ENCODE data around the gene MICAL3.

MICAL3 gene

DNA sequence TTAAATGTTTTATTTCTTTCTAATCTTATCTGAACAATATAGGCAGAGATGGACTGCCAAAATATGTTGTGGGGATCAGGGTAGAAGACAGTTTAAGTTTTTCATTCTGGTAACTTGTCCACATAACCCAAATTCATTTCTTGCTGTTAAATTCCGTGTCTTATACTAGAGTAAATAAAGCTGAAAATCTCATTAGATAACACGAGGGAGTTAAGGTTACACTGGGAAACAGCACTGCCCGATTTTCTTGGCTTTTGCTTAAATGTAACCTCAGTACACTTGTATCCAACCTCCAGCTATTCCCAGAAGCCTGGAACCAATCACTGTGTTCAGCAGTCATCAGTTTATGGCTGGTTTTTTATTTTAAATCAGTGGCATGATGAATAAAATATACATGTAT, 48.2 kb downstream of the MICAL3 start:
- H3K4me3 ChIP-seq = no peak overlapping the region
- no peaks in the 10 kb centered on the region for H3K27me3 ChIP-seq
- H4K20me1 ChIP-seq = peaks cover 99% of the 10 kb centered on the region
- peaks cover 54% of the 10 kb centered on the region for H3K4me1 ChIP-seq
- H3K27ac ChIP-seq = no peak overlapping the region
- H3K9me3 ChIP-seq = no peaks in the 10 kb centered on the region
- H3K36me3 ChIP-seq = peaks cover 17% of the 10 kb centered on the region
- no peak for TF ChIP-seq Cebpa-rat (IDR thresholded peaks at IDR 0.05)
- H3K4me2 ChIP-seq = no peak overlapping the region
- no peak overlapping the region for H3K9ac ChIP-seq

DNA sequence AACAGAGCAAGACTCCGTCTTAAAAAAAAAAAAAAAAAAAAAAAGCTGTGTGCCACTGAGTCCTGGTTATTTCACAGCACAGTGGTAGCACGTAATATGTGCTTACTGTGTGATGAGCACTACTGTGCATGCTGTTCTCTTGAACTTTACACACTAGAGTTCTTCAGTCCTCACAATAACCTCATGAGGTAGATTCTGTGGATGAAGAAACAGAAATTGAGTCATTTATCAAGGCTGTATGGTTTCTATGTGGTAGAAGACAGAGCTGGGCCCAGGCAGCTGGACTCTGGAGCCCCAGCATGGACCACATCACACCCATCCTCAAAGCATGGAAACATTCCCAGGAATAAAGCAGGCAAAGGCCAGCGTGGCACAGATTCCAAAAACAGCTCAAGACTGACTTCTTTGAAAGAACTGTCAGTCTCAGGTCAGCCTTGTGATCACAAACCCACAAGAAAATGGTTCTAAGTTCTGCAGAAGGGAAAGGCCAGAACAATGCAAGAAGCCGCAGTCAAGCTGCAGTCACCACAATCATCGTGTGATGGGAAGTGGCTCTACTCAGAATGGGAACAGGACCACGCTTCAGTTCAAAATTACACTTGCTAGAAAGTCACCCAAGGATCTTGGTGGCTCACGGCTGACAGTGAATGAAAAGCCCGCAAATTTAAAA, 49.5 kb downstream of the MICAL3 start:
- Histone ChIP-seq H3K9me3 (no peaks in the 10 kb centered on the region), H3K9ac (no peak overlapping the region), H3K27ac (no peak overlapping the region), H4K20me1 (peaks cover 99% of the 10 kb centered on the region), H3K4me1 (peaks cover 55% of the 10 kb centered on the region), H3K4me2 (peak overlapping the region; percentile 51), H3K36me3 (peaks cover 17% of the 10 kb centered on the region), H3K4me3 (no peak overlapping the region), H3K27me3 (no peaks in the 10 kb centered on the region)
- TF ChIP-seq Cebpa-rat (IDR thresholded peaks at IDR 0.05) = no peak

DNA sequence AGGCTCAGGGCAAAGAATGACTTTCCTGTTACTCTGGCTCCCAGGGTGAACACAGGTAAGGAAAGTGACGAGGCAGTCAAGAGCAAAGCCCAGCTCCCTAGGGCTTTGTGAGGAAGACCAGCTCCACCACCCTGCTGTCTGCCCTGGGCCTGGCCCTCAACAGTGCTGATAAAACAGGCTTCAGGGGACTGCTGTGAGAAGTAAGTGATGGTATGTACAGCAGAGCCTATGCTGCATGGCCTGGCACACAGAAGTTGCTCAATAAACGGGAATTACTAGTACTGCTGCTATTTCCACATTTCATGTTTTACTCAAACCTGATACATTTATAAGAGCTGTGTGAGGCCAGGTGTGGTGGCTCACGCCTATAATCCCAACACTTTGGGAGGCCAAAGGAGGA, 50.3 kb downstream of the MICAL3 start:
- Histone ChIP-seq H3K4me2 (peak overlapping the region; percentile 51), H4K20me1 (peaks cover 99% of the 10 kb centered on the region), H3K4me1 (peaks cover 55% of the 10 kb centered on the region)

DNA sequence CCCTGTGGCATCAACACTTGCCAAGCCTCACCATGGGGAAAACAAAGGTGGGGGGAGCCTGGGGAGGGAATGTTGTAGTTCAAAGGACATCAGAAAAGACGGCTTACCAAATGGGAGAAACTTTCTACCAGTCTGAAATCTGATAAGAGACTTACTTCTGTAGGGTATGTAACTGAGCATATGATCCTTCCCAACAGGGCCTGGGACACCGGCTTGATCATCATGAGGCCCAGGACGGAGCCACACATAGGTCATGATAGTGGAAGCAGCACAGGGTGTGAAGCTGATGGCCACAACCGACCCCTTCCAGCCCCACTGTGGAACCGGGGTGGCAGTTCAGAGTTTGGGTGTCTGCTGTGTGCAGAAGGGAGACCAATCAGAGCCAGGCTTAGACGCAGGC, 51.1 kb downstream of the MICAL3 start:
- H3K9ac ChIP-seq = no peak overlapping the region
- H3K4me3 ChIP-seq = no peak overlapping the region
- peaks cover 17% of the 10 kb centered on the region for H3K36me3 ChIP-seq
- no peaks in the 10 kb centered on the region for H3K27me3 ChIP-seq
- H3K27ac ChIP-seq = no peak overlapping the region
- no peak for TF ChIP-seq Cebpa-rat (IDR thresholded peaks at IDR 0.05)
- no peak overlapping the region for H3K4me2 ChIP-seq
- H3K4me1 ChIP-seq = peaks cover 53% of the 10 kb centered on the region
- H3K9me3 ChIP-seq = no peaks in the 10 kb centered on the region
- H4K20me1 ChIP-seq = peaks cover 97% of the 10 kb centered on the region

More for the DNA sequence above, 50.3 kb downstream of the MICAL3 start:
- no peak overlapping the region for H3K9ac ChIP-seq
- no peaks in the 10 kb centered on the region for H3K9me3 ChIP-seq
- TF ChIP-seq Cebpa-rat (IDR thresholded peaks at IDR 0.05) = no peak
- no peaks in the 10 kb centered on the region for H3K27me3 ChIP-seq
- H3K4me3 ChIP-seq = no peak overlapping the region
- H3K27ac ChIP-seq = no peak overlapping the region
- H3K36me3 ChIP-seq = peaks cover 17% of the 10 kb centered on the region

DNA sequence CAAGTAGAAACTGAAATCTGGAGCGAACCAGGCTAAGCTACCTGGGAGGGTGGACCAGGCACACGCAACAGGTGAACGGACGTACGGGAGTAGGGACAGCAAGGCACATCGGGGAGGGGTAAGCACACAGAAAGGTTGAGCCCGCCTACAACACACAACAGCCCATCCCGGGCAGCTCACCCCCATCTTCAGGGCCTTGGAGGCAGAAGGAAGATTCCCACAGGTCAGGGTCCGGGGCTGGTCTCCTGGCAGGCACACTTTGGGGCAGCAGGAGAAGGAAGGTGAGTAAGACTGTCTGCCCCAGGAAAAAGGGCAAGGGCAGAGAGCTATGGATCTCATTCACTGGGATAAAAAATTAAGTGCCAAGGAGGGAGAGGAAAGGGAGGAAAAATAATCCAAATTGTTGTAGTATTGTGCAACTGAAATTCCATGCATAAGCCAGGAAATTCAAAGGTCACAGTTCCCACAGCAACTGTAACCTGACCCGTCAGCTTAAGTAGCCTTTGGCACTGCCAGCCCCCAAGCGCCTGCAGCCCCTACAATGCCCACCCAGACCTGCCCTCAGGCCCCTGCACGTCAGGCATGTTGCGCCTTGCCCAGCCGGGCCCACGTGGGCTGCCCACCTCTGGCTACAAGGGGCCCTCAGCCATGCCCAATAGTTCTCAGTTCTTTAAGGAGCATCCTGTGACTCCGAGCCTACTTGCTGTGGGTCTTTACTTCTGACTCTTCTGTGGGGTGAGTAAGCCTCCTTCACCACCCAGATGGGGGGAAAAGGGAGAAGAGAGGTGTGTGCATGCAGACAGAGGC, 51.8 kb downstream of the MICAL3 start:
- Histone ChIP-seq H3K27ac (no peak overlapping the region), H3K9ac (no peak overlapping the region), H3K4me2 (no peak overlapping the region), H3K27me3 (no peaks in the 10 kb centered on the region), H3K36me3 (peaks cover 17% of the 10 kb centered on the region), H3K4me3 (no peak overlapping the region), H4K20me1 (peaks cover 96% of the 10 kb centered on the region), H3K9me3 (no peaks in the 10 kb centered on the region), H3K4me1 (peaks cover 53% of the 10 kb centered on the region)
- no peak for TF ChIP-seq Cebpa-rat (IDR thresholded peaks at IDR 0.05)

DNA sequence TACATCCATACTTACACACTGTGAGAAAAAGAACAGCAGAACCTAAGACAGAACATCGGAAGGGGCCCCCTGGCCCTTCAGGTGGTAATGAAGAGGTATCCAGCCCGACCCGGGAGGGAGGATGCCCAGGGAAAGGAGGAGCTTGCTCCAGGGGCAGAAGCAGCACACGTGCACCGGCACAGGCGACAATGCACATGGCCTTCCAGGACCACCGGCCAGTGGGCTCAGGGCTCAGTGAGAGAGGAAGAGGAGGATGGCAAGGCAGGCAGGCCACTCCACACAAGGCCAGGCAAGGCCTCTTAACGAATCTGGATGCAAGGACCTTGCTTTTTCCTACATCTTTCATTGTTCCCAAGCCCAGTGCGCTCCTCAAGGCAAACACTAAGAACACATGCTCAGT, 52.6 kb downstream of the MICAL3 start:
- Histone ChIP-seq H3K36me3 (peaks cover 17% of the 10 kb centered on the region), H3K4me3 (no peak overlapping the region), H3K9me3 (no peaks in the 10 kb centered on the region), H3K4me1 (peaks cover 62% of the 10 kb centered on the region), H4K20me1 (peaks cover 96% of the 10 kb centered on the region), H3K4me2 (peak overlapping the region; percentile 67), H3K27me3 (no peaks in the 10 kb centered on the region), H3K27ac (no peak overlapping the region), H3K9ac (no peak overlapping the region)
- TF ChIP-seq Cebpa-rat (IDR thresholded peaks at IDR 0.05) = no peak

DNA sequence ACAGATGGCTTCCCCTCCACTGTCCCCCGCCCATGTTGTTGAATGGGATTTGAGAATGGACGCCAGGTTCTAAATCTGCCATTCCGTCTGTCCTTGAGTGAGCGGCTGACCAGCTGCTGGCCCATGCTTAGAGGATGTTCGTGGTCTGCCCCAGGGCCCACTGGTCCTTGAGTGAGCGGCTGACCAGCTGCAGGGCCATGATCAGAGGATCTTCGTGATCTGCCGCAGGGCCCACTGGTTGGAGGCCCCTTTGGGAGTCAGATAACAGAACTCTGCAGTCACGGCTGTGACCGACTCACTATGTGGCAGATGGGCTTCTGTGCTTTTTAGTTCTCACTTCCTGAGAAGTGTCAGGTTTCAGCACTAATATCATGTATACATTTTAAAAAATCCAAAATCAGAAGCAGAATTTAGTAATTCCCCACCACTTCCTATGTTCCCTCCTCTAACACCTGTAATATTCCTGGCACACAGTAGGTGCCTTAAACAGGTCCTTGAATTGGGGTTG, 54.1 kb downstream of the MICAL3 start:
- TF ChIP-seq Cebpa-rat (IDR thresholded peaks at IDR 0.05) = no peak
- Histone ChIP-seq H3K4me1 (peaks cover 70% of the 10 kb centered on the region), H3K27me3 (no peaks in the 10 kb centered on the region), H3K27ac (peak overlapping the region; percentile 39; the same call in 1 of the 2 replicates), H3K4me2 (peak overlapping the region; percentile 67), H3K4me3 (no peak overlapping the region), H3K9me3 (no peaks in the 10 kb centered on the region), H3K9ac (0 out of 2 replicates have a peak overlapping the region, but pooled peaks have one; percentile 12), H4K20me1 (peaks cover 96% of the 10 kb centered on the region), H3K36me3 (peaks cover 17% of the 10 kb centered on the region)

DNA sequence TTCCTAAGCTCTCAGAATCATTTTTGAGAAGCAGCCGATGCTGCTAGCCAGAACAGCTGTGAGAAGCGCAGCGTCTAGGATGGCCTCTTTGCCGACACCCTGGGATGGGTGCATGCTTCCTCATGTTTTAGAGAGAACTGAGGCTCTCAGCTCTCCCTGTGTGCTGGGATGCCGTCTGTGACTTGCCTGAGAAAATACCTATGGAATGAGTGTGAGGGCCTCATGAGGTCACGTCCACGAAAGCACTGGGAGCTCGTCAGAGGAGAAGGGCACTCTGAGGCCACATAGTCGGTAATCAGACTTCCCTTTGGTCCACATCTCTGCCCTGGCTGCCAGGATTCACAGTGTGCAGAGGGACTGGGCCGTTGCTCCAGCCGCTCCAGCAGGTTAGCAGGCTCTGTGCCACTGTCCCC, 54.7 kb downstream of the MICAL3 start:
- peak overlapping the region; percentile 67 for H3K4me2 ChIP-seq
- H3K9ac ChIP-seq = 0 out of 2 replicates have a peak overlapping the region, but pooled peaks have one; percentile 12

DNA sequence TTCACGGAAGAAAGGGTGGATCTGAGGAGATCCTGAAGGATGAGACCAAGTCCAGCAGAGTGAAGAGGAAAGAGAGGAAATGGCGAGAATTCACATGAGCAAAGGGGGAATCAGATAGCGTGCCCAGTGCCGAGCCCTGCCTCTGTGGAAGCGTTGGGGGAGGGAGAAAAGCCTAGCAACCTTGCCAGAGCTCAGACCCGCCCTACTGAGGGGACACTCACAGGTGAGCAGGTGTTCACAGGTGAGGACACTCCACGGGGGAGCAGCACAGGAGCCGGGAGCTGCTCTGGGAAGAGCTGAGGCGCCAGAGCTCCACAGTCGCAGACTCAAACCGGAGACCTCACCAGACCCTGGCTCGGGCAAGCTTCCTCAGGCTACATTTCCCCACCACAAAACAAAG, 56.2 kb downstream of the MICAL3 start:
- peaks cover 96% of the 10 kb centered on the region for H4K20me1 ChIP-seq
- peaks cover 74% of the 10 kb centered on the region for H3K4me1 ChIP-seq
- 0 out of 2 replicates have a peak overlapping the region, but pooled peaks have one; percentile 6 for H3K4me2 ChIP-seq
- no peak overlapping the region for H3K4me3 ChIP-seq
- no peaks in the 10 kb centered on the region for H3K27me3 ChIP-seq
- no peak overlapping the region for H3K9ac ChIP-seq
- peaks cover 4% of the 10 kb centered on the region for H3K36me3 ChIP-seq
- no peak overlapping the region for H3K27ac ChIP-seq
- TF ChIP-seq Cebpa-rat (IDR thresholded peaks at IDR 0.05) = no peak
- no peaks in the 10 kb centered on the region for H3K9me3 ChIP-seq

More for the DNA sequence above, 54.7 kb downstream of the MICAL3 start:
- Histone ChIP-seq H3K36me3 (peaks cover 17% of the 10 kb centered on the region), H3K4me3 (no peak overlapping the region), H3K4me1 (peaks cover 70% of the 10 kb centered on the region), H3K27ac (peak overlapping the region; percentile 39; the same call in 1 of the 2 replicates), H4K20me1 (peaks cover 96% of the 10 kb centered on the region), H3K27me3 (no peaks in the 10 kb centered on the region), H3K9me3 (no peaks in the 10 kb centered on the region)
- no peak for TF ChIP-seq Cebpa-rat (IDR thresholded peaks at IDR 0.05)

DNA sequence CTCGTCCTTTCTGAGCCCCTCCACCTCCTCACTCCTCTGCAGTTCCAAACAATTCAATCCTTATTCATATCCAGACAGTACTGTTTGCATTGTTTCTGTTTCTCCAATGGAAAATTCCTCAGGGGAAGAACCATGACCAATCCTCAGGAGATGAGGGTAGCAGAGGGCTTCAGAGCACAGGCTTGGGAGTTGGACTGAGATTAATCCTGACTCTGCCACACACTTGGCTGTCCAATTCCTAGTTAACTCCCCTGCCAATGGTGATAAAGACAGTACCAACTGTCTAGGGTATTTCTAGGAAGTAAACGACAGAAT, 58.0 kb downstream of the MICAL3 start:
- H3K27me3 ChIP-seq = no peaks in the 10 kb centered on the region
- no peaks in the 10 kb centered on the region for H3K9me3 ChIP-seq
- no peak overlapping the region; the same call in 1 of the 2 replicates for H3K9ac ChIP-seq
- peaks cover 6% of the 10 kb centered on the region; the same call in 1 of the 2 replicates for H3K36me3 ChIP-seq
- H3K4me3 ChIP-seq = no peak overlapping the region
- H3K4me2 ChIP-seq = peak overlapping the region; percentile 77
- H4K20me1 ChIP-seq = peaks cover 96% of the 10 kb centered on the region
- H3K4me1 ChIP-seq = peaks cover 77% of the 10 kb centered on the region
- H3K27ac ChIP-seq = peak overlapping the region; percentile 5; the same call in 1 of the 2 replicates
- TF ChIP-seq Cebpa-rat (IDR thresholded peaks at IDR 0.05) = no peak

Data from BLaER1 (cell line).